DMS153 (cell line): Measurements from ENCODE around the gene SKAP1.
"Not testable (repeated sequence)": the region's sequence is repeated elsewhere in the genome, so short reads cannot be mapped to it uniquely, and the experiment has no call there.

Experiments used
- DNase-seq: peaks from one replicate; lab custom pipeline; 2025; lab: John Stamatoyannopoulos, UW

Gene SKAP1

DNA sequence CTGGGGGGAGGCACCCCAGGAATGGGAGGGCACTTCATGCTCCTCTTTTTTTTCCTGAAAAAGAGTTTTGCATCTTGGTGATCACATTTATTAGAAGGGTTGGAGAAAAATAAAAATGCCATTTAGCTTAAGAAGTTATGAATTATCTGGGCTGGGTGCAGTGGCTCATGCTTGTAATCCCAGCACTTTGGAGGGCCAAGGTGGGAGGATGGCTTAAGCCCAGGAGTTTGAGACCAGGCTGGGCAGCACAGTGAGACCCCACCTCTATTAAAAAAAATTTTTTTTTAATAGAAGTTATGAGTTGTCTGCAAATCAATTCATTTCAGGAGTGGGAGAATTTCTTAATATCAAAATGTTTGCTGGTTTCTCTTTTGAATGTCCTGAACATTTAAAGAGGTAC is 219.0 kb downstream of the SKAP1 start:
- no peak for DNase-seq

DNA sequence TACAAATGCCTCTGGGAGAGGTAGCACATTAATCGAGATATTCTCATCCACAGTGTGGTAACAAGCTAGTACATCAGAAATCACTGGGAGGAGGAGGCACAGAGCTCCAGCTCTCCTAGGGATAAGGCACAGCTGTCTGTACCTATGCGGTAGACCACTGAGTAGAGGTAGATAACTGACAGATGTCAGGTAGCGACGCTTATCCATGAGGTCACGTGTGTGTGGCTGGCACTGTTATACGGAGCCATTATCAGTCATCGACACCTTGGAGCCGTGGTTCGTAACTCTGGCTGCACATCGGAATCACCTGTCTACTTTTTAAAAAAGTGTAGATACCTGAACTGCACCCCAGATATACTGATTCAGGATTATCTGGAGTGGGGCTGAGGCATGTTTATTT is 220.0 kb downstream of the SKAP1 start:
- no peak for DNase-seq

DNA sequence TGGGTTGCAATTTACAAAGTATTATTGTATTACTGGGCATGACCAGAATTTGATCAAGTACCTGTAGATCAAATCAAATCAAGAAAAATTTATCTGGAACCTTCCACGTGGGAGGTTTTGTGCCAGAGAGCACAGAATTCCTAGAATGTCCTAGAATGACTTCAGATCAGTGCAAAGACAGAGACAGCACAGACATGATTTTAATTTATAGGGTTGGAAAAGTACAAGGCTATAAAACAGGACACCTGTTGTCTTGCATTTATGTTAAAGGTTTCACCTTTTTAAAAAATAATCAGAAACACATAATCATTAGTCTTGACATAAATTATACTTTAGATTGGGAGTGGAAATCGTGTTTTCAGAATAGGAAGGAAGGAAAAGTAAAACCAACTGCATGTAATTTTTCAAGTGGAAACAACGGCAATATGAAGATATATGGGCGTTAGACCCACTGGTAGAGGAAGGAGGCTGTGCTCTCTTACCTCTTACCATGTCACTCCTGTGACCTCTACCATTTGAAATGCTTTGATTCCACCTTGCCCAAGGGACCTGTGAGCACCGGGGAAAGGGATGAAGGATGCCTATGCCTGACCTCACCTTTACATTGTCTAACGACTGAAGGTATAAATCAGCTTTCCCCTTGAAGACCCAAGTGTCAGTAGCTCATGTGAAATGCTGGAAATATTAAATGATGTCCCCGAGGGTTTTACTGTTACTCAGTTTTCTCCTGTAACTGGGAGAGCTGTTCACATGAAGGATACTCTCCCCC is 222.1 kb downstream of the SKAP1 start:
- no peak for DNase-seq

DNA sequence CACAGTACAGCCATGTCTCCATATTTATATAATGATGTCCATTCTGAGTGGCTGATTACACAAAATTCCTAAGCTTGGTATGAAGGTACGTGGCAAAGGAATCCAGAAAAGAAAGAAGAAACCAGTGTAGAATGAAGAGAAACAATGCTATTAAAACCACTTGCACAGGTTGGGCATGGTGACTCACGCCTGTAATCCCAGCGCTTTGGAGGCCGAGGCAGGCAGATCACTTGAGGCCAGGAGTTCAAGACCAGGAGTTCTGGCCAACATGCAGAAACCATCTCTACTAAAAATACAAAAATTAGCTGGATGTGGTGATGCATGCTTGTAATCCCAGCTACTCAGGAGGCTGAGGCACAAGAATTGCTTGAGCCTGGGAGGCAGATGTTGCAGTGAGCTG is 223.0 kb downstream of the SKAP1 start:
- not testable (repeated sequence) for DNase-seq

DNA sequence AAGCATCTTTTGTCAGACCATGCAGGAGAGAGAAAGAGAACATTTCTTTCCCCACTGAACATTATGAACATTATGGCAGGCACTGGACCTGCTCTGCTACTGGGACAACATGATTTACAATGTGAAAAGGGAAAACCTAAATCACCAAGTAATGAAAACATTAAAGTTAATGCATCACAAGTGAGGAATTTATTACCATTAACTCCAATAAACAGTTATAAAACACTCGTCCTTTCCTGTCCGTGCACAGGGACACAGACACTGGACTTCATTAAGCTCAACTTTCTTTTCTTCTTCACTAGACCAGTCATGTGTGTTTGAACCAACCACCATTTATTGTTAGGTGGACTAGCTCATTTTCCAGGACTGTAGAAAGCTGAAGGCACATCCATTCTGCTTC is 227.1 kb downstream of the SKAP1 start:
- DNase-seq = no peak

DNA sequence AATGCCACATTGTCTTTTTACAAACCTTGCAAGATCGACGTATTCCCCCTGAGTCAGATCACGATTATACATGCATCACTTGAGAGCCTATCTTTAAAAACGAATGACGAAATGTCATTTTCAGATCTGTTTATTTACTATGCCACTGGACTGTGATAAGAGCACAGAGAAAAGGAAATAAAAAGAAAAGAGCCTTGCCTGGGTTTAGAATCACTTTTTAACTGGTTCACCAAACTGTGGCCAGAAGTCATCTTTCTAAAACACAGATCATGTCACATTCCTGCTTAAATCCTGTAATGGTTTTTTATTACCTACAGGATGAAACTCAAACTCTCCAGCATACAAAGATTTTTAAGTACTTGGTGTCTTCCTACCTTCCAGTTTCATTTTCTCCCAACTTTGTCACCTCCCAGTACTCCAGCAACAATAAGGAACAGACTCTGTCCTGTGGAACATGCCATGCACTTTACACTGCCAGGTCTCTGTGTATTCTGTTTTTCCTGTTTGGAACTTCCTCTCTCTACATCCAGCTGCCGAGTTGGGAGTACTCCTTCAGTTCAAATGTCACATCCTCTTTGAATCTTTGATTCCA is 231.0 kb downstream of the SKAP1 start:
- peak; percentile 22 for DNase-seq

DNA sequence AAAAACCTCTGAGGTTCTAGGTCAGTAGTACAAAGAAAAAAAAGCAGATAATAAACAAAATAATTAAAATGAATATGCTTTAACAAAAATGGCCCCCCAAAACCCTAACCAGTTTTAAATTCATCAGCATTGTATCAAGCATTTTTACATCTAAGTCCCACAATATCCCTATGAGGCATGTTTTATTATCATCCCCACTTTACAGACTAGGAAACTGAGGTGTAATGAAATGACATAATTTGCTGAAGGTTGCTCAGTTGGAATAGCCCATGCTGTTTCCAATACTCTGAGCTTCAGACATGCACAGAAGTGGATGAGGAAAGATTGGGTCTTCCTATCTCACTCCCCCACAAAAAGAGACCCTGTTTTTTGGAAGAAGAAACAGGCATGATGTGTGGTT is 234.1 kb downstream of the SKAP1 start:
- no peak for DNase-seq

DNA sequence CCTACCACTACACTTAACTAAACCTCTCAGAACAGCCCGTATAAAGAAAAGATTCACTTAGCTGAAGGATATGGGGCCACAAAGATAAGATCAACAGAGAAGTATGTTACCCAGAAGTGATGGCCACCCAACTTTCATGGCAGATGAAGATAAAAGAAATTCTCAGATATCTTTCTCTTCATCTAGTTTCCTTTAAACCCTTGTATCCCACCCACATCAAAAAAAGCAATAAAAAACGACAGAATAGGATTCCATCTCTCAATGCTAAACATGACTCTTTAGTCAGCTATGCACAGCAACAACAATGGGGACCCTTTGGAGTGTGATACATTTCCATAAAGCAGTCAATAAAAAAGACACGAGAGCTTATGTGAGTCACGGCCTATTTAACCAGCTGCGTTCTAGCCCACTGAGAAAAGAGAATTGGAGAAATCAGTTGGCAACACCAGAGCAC is 235.9 kb downstream of the SKAP1 start:
- DNase-seq = peak; percentile 73

DNA sequence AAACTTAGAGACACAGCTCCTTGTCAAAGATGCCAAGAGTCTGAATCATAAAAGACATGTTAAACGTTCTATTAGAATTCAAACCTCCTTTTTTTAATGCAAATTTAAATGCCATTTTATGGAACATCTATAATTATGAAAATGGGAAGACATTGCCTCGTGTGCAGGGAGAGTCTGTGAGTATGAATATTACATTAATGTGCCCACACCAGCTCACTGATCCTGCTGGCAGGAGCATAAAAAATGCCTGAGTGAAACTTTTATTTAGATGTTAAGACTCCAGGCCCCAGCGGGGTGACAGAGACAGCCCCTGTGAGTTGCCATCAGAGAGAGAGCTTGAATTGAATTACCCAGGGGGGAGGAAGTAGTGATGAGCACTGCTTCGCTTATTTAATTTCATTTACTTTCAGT is 237.7 kb downstream of the SKAP1 start:
- no peak for DNase-seq

DNA sequence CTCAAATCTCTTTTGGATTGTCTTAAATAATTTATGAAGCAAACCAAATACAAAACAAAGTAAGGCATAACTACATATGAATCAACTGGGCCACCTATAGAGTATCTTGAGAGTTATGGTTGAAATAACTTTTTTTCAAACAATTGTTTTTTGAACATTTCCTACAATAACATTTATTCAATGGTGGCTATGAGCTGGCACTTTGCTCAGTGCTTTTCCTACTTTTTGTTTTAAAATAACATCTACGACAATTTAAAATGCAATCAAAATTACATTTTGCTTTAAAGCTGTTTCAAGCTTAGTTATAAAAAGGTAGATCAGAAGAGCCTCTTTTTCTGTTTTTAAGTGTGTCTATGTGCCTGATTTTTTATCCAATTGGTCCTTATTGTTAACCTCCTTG is 238.7 kb downstream of the SKAP1 start:
- no peak for DNase-seq

DNA sequence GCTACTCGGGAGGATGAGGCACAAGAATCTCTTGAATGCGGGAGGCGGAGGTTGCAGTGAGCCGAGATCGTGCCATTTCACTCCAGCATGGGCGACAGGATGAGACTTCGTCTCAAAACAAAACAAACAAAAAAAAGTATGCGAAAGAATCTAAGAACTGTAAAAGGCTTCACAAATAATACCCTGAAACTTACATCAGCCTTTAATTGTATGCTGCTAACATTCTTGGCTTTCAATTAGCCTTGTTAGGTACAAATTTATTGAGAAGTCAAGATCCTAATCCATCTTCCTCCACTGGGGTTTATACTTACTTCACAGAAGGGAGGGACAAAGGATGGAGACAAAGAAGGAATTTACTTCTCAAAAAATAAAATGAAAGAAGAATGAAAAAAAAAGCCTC is 239.1 kb downstream of the SKAP1 start:
- no peak for DNase-seq

DNA sequence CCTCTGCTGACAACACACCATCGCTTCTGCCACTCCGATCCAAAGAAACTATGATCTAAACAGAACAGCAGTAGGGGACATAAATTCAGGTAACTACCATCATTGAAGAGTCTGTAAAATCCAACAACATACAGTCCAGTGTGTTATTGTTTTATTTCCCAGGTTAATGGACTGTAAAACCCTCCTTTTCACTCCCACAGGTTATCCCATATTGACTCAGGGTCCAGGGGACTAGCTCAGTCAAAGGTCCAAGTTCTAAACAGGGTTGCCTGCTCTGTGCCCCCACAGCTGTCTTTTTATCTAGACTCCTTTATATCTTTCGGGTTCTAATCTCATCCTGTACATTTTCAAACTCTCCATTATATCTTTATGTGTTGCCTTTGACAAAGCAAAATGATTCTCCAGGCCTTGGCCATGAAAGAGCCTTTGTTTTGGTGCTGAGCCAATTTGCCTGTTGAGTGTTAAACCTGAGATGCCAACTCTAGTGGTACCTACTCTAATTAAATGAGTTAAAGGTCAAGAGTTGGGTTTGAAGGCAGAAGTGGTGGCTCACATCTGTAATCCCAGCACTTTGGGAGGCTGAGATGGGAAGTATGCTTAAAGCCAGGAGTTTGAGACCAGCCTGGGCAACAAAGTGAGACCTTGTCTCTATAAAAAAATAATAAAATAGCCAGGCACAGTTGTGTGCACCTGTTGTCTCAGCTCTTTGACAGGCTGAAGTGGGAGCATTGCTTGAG is 242.0 kb downstream of the SKAP1 start:
- peak; percentile 81 for DNase-seq

DNA sequence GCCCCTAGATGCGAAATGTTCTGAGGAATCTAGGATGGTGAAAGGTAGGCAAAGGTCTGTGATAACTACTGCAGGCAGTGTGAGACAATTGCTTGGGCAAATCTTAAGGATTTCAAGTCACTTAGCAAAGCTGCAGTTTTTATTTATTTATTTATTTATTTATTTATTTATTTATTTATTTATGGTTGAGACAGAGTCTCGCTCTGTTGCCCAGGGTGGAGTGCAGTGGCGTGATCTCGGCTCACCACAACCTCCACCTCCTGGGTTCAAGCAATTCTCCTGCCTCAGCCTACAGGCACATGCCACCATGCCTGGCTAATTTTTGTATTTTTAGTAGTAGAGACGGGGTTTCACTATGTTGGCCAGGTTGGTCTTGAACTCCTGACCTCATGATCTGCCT is 243.7 kb downstream of the SKAP1 start:
- not testable (repeated sequence) for DNase-seq

DNA sequence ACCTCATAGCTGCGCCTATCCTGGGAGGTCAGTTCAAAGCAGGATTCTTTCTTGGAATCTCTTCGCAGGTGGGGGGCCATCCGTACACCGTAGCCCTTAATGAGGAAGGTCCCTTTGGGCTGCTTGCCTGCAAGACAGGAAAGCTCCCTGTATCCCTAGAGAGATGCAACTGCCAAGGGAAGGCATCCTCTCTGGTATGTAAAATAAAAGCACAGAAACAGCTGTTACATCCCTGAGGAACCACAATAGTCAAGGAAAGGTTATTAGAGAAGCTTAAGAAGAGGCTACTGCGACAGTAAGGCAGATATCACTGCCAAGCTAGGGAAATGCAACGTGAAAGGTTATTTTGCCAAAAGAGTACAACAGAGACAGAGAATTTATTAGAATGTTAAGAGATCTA is 245.3 kb downstream of the SKAP1 start:
- no peak for DNase-seq

DNA sequence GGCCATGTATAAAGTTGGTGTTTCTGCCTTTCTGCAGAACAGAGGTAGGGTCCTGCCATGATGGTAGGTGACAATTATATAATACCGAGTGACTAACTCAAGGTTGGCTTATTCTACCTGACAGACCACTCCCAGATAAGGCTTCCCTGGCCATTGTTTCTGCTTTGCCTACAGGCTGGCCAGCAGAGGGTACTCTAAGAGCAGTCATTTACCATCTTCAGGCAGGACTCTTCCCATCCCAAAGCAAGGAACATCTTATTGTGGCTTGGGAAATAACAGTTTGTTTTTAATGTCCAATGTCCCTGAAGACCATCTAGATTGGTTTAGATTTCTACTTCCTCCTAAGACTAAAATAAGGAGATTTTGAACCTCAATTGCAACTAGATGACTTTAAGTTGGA is 248.4 kb downstream of the SKAP1 start:
- peak; percentile 31 for DNase-seq

DNA sequence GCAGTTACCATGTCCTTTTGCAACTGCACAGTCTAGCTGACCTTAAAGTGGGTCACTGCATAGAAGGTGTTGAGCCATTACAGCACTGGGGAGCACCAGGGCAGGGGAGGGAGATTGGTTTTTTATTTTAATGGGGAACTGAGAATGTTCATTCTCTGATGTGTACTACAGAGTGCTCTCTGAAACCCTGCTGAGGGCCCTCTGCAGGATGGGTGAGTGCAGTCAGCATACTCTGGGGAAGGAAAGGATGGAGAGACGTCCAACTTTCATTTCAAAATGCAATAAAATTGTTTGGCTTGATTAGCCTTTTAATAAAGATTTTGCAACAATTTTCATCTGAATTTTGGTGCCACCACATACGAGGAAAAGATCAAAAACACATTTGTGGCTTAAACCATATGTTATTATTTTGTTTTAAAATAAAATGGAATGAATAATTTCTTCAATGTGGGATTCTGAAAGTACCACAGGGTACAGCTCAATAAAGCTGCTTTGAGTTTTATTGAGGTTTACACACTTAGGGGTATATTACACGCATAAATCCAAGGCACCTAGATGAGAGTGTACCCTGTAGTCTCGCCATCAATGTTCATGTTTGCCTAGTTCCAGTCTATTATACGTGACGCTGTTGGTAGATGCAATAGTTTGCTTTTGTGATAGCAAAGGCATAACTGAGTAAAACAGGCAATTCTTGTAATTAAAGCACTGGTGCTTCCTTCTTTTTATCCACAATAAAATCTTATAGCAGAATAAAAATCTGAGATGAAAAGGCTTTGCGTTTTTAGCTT is 249.0 kb downstream of the SKAP1 start:
- DNase-seq = no peak

DNA sequence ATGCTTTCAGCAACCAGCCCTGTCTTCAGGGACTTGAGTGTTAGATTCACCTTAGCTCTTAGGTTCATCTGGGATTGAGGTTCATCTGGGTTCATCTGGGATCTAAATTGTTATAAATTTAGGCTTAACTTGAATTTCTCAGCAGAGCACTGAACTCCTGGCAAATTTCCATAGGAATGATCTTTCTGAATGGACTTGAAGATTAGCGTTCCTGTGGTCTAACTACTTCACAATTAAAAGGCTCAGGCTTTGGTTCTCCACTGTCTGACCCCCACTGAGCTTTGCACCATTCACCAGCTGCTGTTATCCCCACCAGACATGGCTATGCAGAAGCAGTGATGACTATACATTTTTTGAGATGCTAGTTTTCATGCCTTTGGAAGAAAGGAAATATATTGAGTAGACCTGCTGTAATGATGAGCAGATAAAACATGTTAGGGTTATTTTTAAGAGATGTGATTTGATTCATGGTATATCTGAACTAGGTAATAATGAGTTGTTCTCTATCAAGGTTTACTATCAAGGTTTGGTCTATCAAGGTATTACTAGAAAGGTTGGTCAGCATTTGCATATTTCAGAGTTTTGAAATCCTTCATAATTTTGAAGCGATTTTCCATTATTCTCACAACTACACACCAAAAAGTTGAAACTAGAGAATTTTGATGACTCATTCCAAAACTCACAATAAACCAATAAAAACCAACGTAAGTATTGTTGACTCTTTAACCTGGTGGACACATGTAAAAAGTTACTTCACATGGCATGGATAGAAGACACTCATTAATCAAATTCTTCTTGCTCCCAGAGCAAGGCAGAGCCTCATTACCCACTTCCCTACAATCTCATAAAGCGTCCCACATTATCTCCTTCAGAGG is 250.7 kb downstream of the SKAP1 start:
- no peak for DNase-seq

DNA sequence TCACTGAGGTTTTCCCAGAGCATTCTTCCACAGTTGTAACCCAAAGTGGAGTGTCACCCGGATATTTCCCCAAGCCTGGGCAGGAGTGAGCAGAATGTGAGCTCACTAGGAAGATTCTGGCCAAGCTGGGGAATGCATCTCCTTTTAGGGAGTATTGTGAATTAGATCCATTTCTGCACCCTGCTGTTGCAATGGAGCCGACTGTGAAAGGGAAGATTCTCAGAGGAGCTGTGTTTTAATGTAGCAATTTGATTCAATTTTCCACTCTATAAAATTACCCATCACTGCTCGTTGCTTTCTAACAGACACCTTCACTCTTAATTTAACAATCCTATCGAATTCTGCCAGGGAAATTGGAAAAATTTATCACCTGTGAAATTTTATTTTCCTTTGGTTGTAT is 251.7 kb downstream of the SKAP1 start:
- DNase-seq = no peak

DNA sequence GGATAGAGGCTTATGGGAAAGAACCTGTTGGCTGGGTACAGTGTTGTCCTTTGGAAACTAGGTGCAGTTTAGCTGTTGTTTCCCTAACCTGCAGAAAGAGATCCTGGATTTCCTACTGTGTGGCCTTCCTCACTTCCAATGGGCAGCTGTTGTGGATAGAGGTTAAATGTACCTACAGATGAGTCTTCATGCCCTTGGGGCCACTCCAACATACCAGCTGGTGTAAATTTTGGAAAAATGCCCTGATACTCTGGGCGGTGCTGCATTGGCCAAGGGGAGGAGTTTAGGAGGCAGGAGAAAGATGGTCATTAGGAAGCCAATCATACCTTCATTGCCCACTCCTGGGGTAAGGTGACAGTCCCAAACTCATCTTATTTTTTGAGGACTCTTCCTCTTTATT is 252.2 kb downstream of the SKAP1 start:
- no peak for DNase-seq

DNA sequence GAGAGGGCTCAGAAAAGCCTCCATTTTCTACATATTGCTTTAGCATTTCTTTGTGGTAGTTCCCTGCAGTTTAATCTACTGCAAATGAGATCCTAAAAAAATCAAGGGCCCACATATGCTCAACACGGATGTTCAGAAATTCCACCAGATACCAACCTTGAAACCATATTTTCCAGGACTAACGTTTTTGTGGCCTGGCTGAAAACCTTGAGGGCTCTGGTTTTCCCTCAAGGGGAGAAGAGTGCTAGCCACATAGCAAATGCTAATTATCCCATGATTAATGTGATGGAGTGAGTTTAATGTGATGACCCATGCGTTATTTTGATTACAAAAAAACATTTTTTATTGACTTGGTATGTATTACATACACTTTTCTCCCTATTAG is 253.6 kb downstream of the SKAP1 start:
- no peak for DNase-seq

DNA sequence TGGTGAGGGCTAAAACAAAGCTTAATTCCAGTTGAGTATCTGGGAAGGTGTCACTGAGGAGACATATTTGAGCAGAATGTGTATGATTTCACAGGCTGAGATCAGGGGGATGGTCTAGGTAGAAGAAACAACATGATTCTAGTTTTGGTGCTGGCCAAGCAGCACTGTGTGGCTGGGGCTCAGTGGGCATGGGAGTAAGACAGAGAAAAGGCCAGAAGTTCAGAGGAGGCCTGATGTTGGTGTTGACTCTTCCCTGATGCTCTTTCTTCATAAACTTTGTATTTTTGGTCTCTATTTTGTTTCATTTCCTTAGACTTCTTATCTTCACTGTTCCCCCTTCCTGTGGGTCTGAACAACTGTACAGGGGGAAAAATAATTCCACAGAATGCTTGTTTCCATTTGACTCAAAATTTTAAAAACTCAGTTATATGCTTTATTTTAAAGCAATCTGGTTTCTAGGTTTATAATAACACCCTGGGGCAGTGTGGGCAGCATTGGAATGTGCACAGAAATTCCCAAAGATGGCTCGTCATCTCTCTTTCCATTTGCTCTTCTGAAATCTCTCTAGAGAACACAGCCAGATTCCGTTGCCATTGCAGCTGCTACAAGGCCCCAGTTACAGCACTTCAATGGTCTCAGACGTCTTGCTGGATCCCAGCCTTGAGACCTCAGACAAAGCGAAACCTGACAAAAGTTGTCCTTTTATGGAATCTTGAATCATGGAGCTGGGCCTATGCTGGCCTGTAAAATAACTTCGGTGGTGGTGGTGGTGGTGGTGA is 254.1 kb downstream of the SKAP1 start:
- no peak for DNase-seq
